Coronary artery (tissue), 2 donors: ENCODE data around the gene AHCYL2.
"Not testable (repeated sequence)": the region's sequence is repeated elsewhere in the genome, so short reads cannot be mapped to it uniquely, and the experiment has no call there.

Experiments used
- DNase-seq: peaks from one replicate; pipeline ENCODE4 v3.0.0-alpha.2; 2017; ENCODE audit warnings: low spot score
- H3K27ac ChIP-seq, 2 donors: fragments of 200-600 bp; sonication (generic); one replicate each; pipeline ENCODE4 v1.5.1; 2016 to 2019
- H3K4me3 ChIP-seq: fragments of 200-600 bp; sonication (generic); 2 replicates; pipeline ENCODE4 v1.5.1; 2016; ENCODE audit warnings: mild to moderate bottlenecking, moderate library complexity
- CTCF ChIP-seq: fragments of 200-600 bp; sonication (generic); IDR thresholded peaks from one replicate; pipeline ENCODE4 v1.5.1; 2019; ENCODE audit warnings: antibody characterized with exemption

AHCYL2 gene

GRCh38 chr7:129438839-129439651 is 214.2 kb downstream of the AHCYL2 start:
- no peak for TF ChIP-seq CTCF
- no peak for DNase-seq
- no peak overlapping the region for H3K27ac ChIP-seq
- no peak overlapping the region for H3K4me3 ChIP-seq

GRCh38 chr7:129439963-129440625 is 215.3 kb downstream of the AHCYL2 start:
- no peak overlapping the region for H3K27ac ChIP-seq
- no peak for TF ChIP-seq CTCF
- DNase-seq: no peak
- H3K4me3 ChIP-seq: no peak overlapping the region

GRCh38 chr7:129443612-129444011 is 218.8 kb downstream of the AHCYL2 start:
- no peak overlapping the region for H3K4me3 ChIP-seq
- TF ChIP-seq CTCF: no peak
- no peak for DNase-seq
- H3K27ac ChIP-seq: no peak overlapping the region

- H3K27ac ChIP-seq, H3K4me3 ChIP-seq, DNase-seq: not testable (repeated sequence)
These were observed 219.9 kb downstream of the AHCYL2 start for GRCh38 chr7:129444776-129445175.

- not testable (repeated sequence) for H3K4me3 ChIP-seq, DNase-seq, H3K27ac ChIP-seq
These were observed 222.1 kb downstream of the AHCYL2 start for GRCh38 chr7:129446925-129447324.

- DNase-seq, H3K4me3 ChIP-seq, H3K27ac ChIP-seq: not testable (repeated sequence)
These were observed 222.6 kb downstream of the AHCYL2 start for GRCh38 chr7:129447445-129447844.

- not testable (repeated sequence) for H3K27ac ChIP-seq, H3K4me3 ChIP-seq, DNase-seq
These were observed 223.8 kb downstream of the AHCYL2 start for GRCh38 chr7:129448608-129449007.

- DNase-seq: no peak
- TF ChIP-seq CTCF: no peak
- Histone ChIP-seq H3K4me3 (no peak overlapping the region), H3K27ac (no peak overlapping the region)
These were observed 225.5 kb downstream of the AHCYL2 start for GRCh38 chr7:129450295-129450694.

- no peak overlapping the region for H3K27ac ChIP-seq
- no peak for TF ChIP-seq CTCF
- DNase-seq: no peak
- H3K4me3 ChIP-seq: no peak overlapping the region
These were observed 227.9 kb downstream of the AHCYL2 start for GRCh38 chr7:129452589-129453231.
